NCI-H2227 (cell line): Measurements from ENCODE around the gene LAPTM5.

Experiments
- DNase-seq: peaks from one replicate; lab custom pipeline; 2025; ENCODE audit not compliant: unreplicated experiment; lab: John Stamatoyannopoulos, UW

The LAPTM5 gene

DNA sequence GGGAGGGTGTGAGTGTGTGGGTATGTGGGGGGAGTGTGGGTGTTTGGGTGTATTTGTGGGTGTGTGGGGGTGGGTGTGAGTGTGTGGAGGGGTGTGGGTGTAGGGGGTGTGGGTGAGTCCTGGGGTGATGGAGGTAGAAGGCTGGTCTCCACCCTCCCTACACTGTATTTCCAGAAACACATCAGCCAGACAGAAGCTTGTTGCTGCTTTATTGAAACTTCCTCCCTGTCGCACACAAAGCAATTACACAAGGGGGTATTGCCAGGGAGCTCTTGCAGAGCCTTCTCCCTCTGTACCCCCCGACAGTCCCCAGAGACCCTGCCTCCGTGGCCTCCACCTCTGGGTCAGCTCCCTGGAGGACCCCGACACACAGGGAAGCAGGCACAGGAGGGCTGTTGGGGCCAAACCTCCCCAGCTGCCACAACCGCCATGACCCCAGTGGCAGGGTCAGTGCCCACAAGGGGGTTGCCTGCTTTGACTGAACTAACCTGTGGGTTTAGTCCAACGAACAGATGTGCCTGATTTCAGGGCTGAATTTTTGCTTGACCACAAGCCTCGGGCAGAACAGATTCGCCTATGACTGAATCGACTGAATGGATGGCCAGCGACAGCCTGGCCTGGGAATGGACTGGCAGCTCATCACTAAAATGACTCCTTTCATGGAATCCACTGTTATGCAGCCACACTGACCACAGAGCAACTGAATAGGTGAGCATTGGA, 25.1 kb downstream of the LAPTM5 start:
- DNase-seq: no peak

DNA sequence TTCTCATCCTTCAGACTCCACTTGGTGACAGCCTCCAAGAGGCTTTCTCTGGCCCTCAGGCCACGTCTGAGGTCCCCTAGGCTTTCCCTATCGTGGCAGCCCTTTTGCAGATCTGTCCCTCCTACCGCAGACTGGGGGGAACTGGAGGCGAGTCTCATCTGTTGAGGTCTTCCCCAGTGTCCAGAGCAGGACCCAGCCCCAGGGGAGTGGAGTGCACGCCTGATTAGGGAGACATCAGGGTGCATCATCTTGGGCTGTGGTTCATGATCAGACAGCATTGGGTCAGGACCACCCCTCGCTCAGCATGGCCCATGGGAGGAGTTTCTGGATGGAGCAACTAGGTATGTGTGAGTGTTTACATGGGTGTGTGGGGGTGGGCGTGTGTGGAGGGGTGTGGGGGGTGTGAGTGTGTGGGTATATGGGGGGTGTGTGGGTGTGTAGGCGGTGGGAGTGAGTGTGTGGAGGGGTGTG, 25.7 kb downstream of the LAPTM5 start:
- no peak for DNase-seq

DNA sequence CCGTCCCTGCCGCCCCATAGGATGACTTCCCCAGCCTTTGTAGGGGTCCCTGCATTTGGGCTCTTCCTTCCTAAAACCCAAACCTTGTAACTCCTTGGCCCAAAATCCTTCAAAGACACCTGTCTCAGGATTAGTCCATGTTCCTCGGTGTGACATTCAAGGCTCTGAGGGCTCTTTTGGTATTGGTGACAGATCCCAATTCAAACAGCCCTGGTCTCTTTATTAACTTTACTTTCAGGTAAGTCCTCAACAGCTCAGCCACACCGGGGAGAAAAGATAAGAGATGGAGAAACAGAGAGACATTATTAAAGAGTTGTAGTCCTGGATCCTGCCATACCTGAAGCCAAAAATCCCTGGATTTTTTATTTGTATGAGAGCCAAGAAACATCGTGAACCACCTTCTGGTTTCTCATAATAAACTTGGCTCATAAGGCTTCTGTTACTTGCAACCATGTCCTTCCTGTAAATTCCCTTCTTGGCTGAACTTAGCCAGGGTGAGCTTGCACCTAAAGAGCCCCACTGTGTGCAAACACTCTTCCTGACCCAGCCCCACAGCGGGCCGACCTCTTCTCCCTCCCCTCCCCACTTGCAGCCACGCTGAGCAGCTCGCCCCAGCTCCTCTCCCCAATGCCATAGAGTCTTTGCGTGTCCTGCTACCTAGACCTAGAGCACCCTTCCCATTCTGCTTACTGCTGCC, 26.3 kb downstream of the LAPTM5 start:
- DNase-seq: no peak

DNA sequence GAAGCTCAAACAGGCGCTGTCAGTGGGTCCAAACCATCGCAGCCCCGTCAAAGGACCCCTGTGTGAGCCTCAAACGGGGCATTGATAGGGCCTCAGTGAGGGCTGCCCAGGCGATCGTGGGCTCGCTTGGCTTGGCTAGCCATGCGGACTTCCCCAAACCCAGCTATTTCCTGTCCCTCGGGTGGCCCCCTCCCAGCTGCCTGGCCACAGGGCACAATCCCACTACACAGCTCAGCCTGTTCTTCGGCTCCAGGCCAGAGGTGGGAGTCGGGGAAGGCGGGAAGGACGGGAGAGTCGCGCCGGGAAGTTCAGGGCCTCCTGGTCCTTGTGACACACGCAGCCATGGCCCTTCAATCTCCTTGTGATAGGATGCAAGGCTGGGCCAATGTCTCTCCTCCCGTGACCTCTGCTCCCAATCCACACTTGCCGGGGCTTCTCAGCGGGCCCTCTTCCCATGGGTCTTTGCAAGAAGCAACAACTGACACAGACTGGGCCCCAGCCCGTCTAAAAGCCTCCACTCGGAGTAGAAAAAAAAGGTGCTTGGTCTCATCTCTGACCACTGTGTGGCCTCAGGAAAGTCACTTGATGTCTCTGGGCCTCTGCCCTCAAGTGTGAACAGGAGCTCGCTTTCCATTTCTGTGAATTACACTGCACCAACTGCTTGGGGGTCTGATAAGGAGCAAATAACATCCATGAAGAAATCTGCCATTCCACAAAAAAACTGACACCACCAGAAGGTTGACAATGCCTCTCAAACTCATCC, 27.0 kb downstream of the LAPTM5 start:
- no peak for DNase-seq

DNA sequence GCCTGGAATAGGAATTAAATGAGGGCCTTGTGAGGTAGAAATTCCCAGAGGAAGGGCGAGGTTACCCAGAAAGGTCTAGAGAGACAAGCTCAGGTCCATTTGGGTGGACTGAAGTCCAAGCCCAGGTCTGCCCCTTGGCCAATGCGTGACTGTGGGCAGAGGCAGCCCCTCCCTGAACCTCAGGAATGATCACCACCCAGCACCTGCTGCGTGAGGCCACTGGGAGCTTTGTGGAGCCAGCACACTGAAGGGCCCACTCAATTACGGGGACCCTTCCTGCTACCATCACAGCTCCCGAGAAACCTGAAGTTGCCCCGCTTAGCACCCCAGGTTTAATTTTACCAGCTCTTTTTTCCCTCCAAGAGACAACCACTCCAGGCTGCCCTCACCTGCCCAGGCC, 27.7 kb downstream of the LAPTM5 start:
- no peak for DNase-seq

DNA sequence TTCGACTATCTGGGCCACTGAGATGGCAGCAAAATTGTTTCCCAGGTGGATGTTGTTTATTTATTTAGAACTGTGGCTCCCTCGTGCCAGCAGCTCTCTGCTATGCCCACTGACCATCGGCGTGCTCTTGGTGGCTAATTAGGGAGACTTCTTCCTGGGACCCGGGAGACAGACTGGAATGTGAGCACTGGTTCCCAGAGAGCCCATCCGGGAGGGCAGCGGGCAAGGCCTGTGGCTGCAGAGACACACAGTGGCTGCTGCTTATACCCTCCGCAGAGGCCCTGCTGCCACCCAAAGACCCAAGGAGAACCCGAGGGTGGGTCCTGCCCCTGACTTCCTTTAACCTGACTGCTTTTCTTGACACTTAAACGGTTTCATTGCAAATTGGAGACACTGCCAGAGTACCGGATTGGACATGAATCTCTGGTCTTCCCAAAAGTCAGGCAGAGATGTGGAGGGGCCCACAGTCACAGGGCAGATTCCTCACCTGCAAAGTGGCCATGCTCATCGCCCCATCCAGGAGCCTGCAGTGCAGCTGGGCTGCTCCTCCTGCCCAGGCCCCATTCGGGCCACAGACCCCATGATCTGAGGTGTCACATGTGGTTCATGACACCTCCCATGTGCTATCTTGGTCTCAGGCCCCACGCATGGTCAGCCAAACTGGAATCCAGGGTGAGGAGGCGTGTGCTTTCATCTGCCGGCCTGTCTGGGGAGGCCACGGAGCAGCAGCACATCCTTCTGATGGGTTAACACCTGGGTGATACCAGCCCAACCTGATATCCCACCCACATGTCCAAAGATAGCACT, 28.5 kb downstream of the LAPTM5 start:
- no peak for DNase-seq

DNA sequence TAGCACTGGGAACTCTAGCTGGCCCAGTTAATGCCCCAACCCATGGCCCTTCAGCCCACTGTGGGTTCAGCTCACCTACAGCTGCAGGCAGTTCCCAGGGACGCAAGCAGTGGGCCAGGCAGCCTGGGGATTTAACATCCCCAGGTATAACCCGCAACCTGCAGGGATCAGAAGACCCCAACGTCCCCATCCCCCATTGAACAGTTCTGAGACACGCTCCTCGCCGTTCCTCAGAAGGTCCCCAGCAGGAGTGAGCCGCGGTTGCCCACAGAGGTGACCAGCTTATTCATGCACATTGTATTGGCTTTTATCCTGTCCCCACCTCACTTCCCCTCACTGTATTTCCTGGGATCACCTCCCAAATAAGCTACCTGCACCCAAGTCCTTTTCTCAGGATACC, 29.2 kb downstream of the LAPTM5 start:
- no peak for DNase-seq

DNA sequence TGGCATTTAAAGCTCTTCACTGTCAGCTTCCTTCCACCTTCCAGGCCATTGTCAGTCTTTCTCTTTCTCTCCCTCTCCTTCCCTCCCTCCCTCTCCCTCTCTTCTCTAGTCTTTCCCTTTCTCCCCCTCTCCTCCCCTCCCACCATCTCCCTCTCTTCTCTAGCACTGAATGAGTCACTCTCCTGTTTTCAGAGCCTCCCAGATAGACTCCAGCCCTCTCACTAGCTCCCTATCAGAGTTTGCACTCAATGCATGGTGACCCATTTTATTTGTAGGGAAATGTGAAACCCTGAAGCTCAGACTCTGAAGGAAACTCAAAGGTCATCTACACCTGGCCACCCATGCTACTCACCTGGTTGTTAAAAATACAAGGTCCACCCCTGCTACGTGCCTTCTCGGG, 29.8 kb downstream of the LAPTM5 start:
- no peak for DNase-seq

DNA sequence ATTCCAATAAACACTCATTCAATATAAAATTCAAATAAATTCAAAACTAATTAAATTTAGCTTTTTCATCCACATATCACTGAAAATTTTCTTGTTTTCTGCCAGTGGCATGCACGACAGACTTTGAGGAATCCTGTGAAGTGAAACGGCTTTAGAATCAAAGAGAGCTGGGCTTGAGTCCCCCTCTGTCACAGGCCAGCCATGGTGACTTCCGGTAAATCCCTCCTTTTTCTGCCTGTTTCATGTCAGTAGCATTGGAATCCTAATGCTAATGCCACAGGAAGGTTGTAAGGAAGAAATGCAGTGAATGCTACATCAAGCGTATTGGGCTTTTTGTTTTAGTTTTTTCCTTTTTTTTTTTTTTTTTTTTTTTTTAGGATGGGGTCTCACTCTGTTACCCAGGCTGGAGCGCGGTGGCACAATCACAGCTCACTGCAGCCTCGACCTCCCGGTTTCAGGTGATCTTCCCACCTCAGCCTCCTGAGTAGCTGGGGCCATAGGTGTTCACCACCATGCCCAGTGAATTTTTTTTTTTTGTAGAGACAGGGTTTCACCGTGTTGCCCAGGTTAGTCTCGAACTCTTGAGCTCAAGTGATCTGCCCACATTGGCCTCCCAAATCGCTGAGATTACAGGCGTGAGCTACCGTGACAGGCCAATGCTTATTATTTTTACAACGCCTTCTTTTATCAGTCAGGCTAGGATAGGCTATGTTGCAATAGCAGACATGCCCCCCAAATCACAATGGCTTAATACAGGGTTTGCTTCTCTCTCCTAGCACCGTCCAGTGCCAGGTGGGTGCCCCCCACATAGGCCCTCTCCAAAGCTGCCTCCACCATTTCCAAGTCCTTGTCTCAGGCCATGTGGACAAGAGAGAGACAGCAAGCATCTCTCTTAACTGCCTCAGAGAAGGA, 30.5 kb downstream of the LAPTM5 start:
- no peak for DNase-seq

DNA sequence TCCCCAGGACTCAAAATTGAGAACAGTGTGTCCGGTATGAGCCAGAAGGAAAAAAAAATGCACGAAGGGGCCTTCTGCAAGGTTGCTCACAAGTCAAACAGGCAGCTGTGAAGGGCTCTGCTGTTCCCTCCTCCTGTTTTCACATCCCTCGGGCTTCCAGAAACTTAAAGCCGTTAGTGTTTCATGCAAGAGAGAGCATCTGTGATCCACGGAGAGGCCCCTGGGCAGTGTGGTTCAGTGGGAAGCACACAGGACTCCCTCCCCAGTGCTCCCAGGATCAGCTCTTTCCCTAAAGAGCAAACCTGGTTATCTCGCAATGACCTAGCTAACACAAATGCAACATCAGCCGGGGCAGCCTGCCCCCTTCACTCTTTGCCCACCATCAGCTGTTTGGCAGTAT, 31.3 kb downstream of the LAPTM5 start:
- DNase-seq: no peak

DNA sequence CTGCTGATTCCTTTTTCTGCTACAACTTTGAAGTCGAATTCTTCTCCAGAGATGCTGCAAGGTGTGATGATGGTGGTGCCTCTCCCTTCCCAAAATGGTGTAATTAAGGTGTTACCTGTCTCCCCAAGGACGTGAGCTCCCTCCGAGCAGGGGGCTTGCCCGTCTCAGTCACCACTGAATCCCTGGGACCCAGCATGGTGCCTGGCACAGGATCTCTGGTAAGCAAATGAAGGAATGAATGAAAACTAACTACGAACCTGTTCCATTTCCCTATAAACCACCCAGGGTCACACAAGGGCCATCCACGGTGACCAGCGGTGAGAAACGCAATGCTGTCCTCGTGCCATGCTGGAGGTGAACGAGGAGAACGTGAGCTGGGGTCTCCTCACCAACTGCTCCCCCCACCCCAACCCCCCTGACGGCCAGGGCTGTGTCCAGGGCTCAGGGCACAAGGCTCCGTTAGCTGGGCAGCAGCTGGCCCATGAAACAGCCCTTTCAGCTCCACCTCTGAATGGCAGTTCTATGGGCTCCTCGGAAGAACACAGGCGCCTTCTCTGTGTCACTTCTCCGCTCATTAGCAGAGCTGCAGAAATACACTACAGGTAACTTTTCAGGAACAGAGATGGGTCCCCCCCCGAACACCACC, 32.0 kb downstream of the LAPTM5 start:
- DNase-seq: no peak

DNA sequence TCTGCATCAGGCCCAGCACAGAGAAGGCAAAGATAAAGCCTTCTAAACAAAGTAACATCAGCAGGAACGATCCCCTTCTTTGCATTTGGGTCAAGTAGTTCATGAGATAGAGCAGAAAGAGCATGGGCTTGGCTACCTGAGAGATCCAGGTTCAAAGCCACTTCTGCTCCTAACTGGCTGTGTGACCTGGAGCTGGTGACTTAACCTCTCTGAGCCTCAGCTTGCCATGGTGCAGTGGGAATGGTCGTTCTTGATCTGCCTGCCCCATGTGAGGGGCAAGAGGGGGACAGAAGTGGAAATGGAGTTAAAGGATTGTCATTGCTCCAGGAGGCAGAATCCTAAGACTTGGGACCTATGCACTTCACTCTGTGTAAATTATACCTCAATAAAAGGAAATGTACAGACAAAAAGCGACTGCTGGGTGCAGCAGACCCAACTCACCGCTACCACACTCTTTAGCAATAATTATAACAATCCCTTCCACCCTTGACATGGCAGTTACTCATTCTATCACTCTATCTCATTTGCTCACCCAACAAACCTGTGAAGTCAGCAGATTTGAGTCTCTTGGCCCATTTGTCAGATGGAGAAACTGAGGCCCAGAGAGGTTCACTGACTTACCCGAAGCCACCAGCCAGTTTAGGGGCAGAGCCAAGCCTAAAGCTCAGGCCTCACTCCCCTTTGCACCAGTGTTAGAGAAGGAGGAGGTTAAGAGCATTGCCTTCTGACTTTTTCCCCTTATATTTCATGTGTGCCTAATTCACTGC, 32.7 kb downstream of the LAPTM5 start:
- no peak for DNase-seq

DNA sequence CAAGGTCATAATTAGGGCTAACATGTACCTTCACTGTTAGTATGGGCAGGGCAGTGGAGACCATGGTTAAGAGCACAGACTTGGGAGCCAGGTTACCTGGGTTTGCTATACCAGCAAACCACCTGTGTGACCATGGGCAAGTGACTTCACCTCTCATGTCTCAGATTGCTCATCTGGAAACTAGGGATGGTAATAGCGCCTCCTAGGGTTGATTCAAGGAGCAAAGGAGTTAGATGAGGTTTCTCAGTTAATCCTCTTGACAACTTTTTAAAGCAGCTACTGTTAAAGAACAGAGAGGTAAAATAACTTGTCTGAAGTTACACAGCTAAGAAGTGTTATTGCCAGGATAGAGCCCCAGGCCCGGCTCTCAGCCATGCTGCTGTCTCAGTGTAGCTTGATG, 33.4 kb downstream of the LAPTM5 start:
- no peak for DNase-seq

DNA sequence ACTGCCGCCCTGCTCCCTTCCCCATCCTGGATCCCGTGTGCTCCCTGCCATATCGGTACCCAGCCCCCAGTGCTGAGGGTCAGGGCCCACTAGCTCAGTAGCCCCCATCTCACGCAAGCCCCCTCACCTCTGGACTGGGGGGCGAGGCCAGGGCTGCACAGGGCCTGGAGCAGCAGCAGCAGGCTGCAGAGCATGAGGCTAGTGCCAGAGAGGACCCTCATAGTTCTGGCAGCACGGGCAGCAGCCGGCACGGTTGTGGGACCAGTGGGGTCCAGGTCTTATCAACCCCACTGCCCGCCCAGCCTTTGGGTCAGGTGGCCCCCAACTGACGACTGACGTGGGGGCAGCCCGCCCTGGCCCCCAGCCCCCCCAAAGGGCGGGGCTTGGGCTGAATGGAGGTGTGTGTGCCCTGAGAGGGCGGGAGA, 34.2 kb downstream of the LAPTM5 start, which contains the start of gene MATN1:
Gene MATN1, minus strand, starts transcription at position 255 of the 425 bp plus-strand sequence. Its CDS starts 34 bp downstream, at position 221.
- no peak for DNase-seq

DNA sequence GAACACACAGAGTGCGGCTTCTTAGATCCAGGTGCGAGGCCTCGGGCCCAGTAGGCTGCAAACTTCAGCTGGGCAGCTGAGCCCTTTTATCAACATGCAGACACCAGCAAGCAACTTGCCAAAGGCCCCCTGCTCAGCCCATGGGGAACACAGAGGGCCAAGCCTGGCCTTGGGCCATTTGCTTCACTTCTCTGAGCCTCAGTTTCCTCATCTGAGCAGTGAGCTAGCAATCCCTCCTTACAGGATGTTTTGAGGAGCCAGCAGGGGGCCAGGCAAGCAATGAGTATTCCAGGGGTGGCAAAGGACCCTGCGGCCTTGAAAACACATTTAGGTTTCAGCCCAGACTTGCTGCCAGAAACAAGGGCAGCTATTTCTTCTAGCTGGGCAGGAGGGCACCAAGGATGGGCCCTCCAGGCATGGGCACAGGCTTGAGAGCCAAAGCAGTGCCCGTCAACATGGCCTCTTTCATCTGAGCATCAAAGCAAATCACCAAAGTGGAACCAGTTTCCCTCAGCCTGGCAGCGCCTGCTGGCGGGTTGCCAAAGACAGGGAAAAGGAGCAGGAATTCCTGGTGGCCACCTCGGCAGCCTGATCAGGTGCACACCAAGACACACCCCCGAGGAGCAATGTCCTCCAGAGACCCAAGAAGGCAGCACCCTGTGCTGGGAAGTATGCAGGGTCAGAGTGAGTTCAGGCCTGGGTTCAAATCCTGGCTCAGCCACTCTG, 35.6 kb downstream of the LAPTM5 start:
- DNase-seq: peak; percentile 35

DNA sequence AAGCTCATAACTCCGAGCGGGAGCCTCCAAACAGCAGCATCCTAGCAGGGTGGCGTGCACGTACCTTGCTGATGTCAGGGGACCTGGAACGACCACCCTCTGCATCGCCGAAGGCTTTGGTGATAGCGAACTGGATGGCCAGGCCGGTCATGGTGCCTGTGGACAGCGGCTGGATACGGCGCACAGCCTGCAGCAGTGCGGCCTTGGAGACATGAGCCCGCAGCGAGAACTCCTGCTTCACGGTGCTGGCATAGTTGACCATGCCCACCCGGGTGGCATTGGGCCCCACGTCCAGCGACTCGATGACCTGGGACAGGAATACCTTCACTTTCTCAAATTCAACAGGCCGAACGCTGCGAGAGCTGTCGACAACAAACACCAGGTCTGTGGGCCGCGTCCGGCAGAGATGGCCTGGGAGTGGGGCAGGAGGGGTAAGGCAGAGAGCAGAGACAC, 36.2 kb downstream of the LAPTM5 start:
- no peak for DNase-seq

DNA sequence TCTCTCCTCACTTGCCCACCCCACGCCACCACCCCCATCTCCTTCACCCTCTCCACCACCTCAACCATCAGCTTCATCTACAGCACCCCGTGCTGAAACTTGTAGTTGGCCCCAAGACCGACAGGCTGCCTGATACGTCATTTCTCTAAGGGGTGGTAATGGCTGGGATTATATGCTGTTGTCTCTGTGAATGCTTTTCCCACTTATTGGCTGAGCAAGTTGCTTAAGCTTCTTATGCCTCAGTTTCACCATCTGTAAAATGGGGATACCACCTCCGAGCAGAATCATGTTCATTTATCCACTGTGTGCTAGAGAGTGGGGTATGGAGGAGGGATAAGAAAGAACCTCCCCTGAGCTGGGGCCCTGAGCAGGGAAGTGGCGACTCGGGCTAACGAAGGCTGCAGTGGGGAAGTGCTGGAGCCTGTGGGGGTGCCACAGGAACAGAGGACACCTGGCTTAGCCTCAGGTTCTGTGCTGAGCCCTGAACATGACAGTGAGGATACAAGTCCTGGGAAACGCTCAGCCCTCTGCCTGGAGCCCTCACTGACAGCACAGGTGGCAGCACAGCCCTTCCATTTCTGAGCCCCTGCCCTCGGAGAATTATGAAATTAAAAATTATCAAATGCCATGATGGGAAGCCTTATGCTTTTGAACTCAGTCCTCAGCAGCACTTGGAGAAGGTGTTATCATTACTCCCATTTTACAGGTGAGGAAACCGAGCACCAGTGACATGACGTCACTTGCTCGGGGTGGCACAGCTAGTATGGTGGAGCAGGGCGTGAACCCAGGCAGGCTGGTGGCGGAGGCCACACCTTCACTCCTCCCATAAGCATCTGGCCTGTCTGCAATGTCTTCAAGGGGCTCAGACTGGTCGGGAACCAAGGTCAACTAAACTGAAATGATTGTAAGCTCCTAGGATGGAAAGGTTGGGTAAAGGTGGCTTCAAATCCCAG, 37.0 kb downstream of the LAPTM5 start:
- no peak for DNase-seq
